ENCODE results near the gene ECSIT. TPM values are rescaled to one million over a fixed set of nuclear protein-coding genes. Genes with fewer than 3 reads are reported as not detected.

The ECSIT gene
- total and polyA plus RNA-seq, 8 donors = 15.6 to 119 (median 73.4) TPM

DNA sequence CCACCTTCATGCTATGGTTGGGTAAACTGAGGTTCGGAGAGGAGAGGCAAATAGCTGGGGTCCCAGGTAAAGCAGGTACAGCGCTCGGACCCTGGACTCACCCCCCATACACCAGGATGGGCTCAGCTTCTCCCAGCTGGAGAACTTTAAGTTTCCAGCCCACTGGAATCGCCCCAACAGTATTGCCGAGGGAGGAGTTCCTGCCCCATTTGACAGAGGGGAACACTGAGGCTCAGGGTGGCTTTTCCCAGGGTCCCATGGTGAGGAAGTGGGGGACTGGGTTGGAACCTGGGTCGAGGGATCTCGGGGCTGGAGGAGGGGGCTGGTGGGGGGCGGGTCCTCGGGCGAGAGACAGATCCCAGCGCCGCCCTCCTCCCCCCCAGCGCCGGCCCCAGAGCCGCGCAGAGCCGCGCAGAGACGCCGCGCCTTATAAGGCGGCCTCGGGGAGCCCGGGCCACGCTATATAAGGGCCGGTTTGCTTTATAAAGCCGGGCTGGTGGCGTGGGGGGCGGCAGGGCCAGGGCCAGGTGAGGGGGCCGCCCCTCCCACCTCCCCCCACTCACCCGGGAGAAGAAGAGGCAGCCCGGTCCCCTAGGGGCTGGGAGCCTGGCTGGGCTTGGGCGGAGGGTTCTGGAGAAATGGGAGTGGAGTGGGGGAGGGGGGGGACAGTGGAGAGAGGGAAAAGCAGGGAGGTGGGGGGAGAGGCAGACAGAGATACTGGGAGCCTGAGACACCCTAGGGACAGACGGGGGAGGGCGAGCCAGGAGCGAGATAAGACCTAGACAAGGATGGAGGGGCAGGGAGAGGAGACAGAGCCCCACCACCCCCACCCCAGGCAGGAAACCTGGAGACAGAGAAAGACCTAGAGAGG is 10.8 kb upstream of the ECSIT start:
- peak overlapping the region; percentile 39 to 51 (median 46) for H3K4me3 ChIP-seq
- peak overlapping the region; percentile 41 to 95 (median 82) for H3K27ac ChIP-seq
- H3K27me3 ChIP-seq = peaks cover 4 to 25% (median 17%) of the 10 kb centered on the region in 3 donors
- H3K4me1 ChIP-seq = peaks cover 7 to 28% (median 23%) of the 10 kb centered on the region in 4 donors
- intact Hi-C loops (cut with DNase I; ENCODE audit: low total_unique reads) = no loop called here
- WGBS, 5 donors = 10 to 21% (median 12%) methylated on average over 8 to 36 of the region's 36 CpGs
- H3K36me3 ChIP-seq = peaks cover 0 to 5% (median 0%) of the 10 kb centered on the region in 4 donors
- TF ChIP-seq POLR2AphosphoS5 (IDR thresholded peaks at IDR 0.05) = peak in 1 of 3 donors; percentile 42
- TF ChIP-seq, protein P1, sequence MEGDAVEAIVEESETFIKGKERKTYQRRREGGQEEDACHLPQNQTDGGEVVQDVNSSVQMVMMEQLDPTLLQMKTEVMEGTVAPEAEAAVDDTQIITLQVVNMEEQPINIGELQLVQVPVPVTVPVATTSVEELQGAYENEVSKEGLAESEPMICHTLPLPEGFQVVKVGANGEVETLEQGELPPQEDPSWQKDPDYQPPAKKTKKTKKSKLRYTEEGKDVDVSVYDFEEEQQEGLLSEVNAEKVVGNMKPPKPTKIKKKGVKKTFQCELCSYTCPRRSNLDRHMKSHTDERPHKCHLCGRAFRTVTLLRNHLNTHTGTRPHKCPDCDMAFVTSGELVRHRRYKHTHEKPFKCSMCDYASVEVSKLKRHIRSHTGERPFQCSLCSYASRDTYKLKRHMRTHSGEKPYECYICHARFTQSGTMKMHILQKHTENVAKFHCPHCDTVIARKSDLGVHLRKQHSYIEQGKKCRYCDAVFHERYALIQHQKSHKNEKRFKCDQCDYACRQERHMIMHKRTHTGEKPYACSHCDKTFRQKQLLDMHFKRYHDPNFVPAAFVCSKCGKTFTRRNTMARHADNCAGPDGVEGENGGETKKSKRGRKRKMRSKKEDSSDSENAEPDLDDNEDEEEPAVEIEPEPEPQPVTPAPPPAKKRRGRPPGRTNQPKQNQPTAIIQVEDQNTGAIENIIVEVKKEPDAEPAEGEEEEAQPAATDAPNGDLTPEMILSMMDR (IDR thresholded peaks at IDR 0.05) = no peak
- DNase-seq = peak in 1 of 2 donors; percentile 85
- H3K9me3 ChIP-seq = no peaks in the 10 kb centered on the region

DNA sequence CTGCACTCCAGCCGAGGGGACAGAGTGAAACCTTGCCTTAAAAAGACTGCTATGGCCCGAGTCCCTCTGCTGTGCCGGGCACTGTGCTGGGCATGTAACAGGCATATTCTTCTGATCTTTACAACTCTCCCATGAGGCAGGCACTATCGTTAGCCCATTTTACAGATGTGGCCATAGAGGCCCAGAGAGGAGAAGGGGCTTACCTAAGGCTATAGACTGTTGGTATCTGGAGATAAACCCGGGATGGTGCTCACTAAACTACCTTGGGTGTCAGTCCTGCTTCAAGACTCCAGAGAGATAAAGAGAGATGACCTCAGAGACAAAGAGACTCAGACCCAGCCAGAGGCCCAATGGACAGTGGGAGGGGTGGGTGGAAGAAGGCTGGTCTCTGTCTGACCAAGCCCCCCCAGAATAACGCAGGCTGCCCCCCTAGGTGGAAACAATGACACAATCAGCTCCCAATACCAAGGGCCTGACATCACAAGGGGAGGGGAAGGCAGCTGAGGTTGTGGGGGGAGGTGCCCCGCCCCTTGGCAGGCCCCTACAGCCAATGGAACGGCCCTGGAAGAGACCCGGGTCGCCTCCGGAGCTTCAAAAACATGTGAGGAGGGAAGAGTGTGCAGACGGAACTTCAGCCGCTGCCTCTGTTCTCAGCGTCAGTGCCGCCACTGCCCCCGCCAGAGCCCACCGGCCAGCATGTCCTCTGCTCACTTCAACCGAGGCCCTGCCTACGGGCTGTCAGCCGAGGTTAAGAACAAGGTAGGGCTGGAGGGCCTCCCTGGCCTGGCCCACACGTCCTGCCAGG is 9.5 kb upstream of the ECSIT start, which contains the start of gene CNN1:
TSS of gene CNN1 (plus strand) at position 620 of the 805 bp plus-strand sequence. CDS start at position 697, 77 bp downstream.
- H3K4me1 ChIP-seq = peaks cover 7 to 28% (median 23%) of the 10 kb centered on the region in 4 donors
- peak; percentile 82 to 89 (median 88) for TF ChIP-seq POLR2AphosphoS5 (IDR thresholded peaks at IDR 0.05)
- peak; percentile 55 for TF ChIP-seq EP300 (IDR thresholded peaks at IDR 0.05)
- TF ChIP-seq, protein P1 (IDR thresholded peaks at IDR 0.05) = no peak
- TF ChIP-seq POLR2A (IDR thresholded peaks at IDR 0.05) = peak in 2 of 4 donors; percentile 42 to 77
- peak within 1 kb of the TSS; percentile 41 to 95 (median 82) for H3K27ac ChIP-seq
- DNase-seq = peak; percentile 29 to 94
- no peaks in the 10 kb centered on the region for H3K9me3 ChIP-seq
- WGBS, 5 donors = 23 to 47% (median 31%) methylated on average over 9 to 21 of the region's 21 CpGs
- peaks cover 0 to 5% (median 0%) of the 10 kb centered on the region in 4 donors for H3K36me3 ChIP-seq
- H3K27me3 ChIP-seq = peaks cover 4 to 25% (median 17%) of the 10 kb centered on the region in 3 donors
- peak within 1 kb of the TSS; percentile 39 to 51 (median 46) for H3K4me3 ChIP-seq
- intact Hi-C loops (cut with DNase I; ENCODE audit: low total_unique reads) = no loop called here

DNA sequence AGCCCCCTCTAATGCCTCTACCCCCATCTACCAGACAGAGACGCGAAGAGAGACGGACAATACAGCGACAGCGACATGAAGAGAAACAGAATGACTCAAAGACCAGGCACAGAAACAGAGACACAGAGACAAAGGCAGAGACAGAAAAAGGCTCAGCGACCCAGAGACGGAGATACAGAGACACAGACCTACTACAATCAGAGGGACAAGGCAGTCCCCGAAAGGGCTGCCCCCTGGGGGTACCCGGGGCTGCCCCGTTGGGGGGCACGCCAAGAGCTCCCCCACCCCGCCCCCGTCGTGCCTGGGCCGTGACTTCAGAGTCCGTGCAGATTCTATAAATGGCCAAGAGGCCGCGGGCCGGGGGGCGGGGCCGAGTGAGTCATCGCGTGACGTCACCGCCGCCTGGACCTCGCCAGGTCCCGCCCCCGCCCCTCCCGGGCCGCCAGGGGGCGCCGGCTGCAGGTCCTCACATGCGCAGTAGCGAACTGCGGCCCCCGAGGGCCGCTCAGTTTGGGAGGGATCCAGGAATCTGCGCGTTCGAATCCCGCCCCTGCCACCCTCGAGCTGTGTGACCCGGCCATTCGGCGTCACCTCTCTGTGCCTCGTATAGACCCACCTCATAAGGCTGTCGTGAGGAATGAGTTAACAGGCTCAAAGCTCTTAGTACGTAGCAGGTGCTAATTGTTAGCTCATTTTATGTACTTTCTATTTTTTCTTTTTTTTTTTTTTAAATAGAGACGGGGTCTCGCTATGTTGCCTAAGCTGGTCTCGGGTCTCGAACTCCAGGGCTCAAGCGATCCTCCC is 7.1 kb upstream of the ECSIT start:
- 12 to 21% (median 14%) methylated on average over 30 to 54 of the region's 54 CpGs for WGBS, 5 donors
- Histone ChIP-seq H3K4me3 (peak overlapping the region; percentile 22 to 42 (median 29)), H3K27me3 (peaks cover 4 to 25% (median 17%) of the 10 kb centered on the region in 3 donors), H3K27ac (peak overlapping the region; percentile 4 to 95 (median 81)), H3K9me3 (no peaks in the 10 kb centered on the region), H3K4me1 (peaks cover 7 to 25% (median 23%) of the 10 kb centered on the region in 4 donors), H3K36me3 (no peaks in the 10 kb centered on the region)
- intact Hi-C loops (cut with DNase I; ENCODE audit: low total_unique reads) = no loop called here
- peak in 2 of 3 donors; percentile 45 to 63 for TF ChIP-seq POLR2AphosphoS5 (IDR thresholded peaks at IDR 0.05)
- TF ChIP-seq POLR2A (IDR thresholded peaks at IDR 0.05) = peak in 1 of 4 donors; percentile 16
- TF ChIP-seq, protein P1 (IDR thresholded peaks at IDR 0.05) = peak in 5 of 7 experiments; percentile 56 to 96 (median 91)
- TF ChIP-seq EP300 (IDR thresholded peaks at IDR 0.05) = peak; percentile 59
- DNase-seq = peak; percentile 91 to 96
